Measurements from ENCODE around the gene SLC2A2. TPM values are rescaled to one million over a fixed set of nuclear protein-coding genes. Genes with fewer than 3 reads are reported as not detected.

SLC2A2 gene
- total RNA-seq, 1 experiment from 2014 or later: not detected

DNA sequence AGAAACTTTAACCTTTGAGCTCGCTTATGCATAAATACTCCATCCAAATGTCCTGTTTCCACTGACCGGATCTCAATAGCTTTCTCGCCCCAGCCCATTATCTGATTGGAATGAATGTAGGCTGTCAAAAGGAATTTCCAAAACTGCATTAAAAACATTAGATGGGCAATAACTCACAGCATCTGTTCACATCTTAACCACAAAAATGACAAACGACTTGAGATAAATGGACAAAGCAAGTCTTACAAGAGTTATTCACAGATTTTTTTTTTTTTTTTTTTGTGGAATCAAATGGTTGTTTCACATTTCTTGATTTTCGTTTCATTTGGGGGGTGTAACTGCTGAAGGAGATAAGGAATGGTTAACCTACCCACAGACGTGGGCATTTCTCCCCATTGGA lies 39.7 kb upstream of the SLC2A2 start:
- ATAC-seq (no peak), DNase-seq (ENCODE audit: low spot score) (no peak)
- H3K36me3 Mint-ChIP-seq: peaks cover 41% of the 10 kb centered on the region
- peaks cover 19% of the 10 kb centered on the region for H3K4me1 Mint-ChIP-seq
- POLR2A ChIA-PET: no interaction called here
- no peak overlapping the region for H3K27ac Mint-ChIP-seq
- no peak for TF ChIP-seq KAT7 (CRISPR knock-in tag; IDR thresholded peaks at IDR 0.05; ENCODE audit: borderline replicate concordance)
- TF ChIP-seq JAZF1 (CRISPR knock-in tag; IDR thresholded peaks at IDR 0.05): no peak
- TF ChIP-seq, protein P1, sequence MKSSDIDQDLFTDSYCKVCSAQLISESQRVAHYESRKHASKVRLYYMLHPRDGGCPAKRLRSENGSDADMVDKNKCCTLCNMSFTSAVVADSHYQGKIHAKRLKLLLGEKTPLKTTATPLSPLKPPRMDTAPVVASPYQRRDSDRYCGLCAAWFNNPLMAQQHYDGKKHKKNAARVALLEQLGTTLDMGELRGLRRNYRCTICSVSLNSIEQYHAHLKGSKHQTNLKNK (CRISPR knock-in tag; IDR thresholded peaks at IDR 0.05): no peak
- TF ChIP-seq, protein P2, sequence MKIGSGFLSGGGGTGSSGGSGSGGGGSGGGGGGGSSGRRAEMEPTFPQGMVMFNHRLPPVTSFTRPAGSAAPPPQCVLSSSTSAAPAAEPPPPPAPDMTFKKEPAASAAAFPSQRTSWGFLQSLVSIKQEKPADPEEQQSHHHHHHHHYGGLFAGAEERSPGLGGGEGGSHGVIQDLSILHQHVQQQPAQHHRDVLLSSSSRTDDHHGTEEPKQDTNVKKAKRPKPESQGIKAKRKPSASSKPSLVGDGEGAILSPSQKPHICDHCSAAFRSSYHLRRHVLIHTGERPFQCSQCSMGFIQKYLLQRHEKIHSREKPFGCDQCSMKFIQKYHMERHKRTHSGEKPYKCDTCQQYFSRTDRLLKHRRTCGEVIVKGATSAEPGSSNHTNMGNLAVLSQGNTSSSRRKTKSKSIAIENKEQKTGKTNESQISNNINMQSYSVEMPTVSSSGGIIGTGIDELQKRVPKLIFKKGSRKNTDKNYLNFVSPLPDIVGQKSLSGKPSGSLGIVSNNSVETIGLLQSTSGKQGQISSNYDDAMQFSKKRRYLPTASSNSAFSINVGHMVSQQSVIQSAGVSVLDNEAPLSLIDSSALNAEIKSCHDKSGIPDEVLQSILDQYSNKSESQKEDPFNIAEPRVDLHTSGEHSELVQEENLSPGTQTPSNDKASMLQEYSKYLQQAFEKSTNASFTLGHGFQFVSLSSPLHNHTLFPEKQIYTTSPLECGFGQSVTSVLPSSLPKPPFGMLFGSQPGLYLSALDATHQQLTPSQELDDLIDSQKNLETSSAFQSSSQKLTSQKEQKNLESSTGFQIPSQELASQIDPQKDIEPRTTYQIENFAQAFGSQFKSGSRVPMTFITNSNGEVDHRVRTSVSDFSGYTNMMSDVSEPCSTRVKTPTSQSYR (CRISPR knock-in tag; IDR thresholded peaks at IDR 0.05): no peak
- TF ChIP-seq IRF2 (CRISPR knock-in tag; IDR thresholded peaks at IDR 0.05; ENCODE audit: borderline replicate concordance, low read depth): no peak
- TF ChIP-seq ZNF671 (CRISPR knock-in tag; IDR thresholded peaks at IDR 0.05): no peak
- no peak for TF ChIP-seq CREB1 (CRISPR knock-in tag; IDR thresholded peaks at IDR 0.05)
- no peak for TF ChIP-seq MXD4 (CRISPR knock-in tag; IDR thresholded peaks at IDR 0.05; ENCODE audit: borderline replicate concordance)
- TF ChIP-seq, protein P3, sequence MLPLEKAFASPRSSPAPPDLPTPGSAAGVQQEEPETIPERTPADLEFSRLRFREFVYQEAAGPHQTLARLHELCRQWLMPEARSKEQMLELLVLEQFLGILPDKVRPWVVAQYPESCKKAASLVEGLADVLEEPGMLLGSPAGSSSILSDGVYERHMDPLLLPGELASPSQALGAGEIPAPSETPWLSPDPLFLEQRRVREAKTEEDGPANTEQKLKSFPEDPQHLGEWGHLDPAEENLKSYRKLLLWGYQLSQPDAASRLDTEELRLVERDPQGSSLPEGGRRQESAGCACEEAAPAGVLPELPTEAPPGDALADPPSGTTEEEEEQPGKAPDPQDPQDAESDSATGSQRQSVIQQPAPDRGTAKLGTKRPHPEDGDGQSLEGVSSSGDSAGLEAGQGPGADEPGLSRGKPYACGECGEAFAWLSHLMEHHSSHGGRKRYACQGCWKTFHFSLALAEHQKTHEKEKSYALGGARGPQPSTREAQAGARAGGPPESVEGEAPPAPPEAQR (CRISPR knock-in tag; IDR thresholded peaks at IDR 0.05): no peak
- TF ChIP-seq, protein P4, sequence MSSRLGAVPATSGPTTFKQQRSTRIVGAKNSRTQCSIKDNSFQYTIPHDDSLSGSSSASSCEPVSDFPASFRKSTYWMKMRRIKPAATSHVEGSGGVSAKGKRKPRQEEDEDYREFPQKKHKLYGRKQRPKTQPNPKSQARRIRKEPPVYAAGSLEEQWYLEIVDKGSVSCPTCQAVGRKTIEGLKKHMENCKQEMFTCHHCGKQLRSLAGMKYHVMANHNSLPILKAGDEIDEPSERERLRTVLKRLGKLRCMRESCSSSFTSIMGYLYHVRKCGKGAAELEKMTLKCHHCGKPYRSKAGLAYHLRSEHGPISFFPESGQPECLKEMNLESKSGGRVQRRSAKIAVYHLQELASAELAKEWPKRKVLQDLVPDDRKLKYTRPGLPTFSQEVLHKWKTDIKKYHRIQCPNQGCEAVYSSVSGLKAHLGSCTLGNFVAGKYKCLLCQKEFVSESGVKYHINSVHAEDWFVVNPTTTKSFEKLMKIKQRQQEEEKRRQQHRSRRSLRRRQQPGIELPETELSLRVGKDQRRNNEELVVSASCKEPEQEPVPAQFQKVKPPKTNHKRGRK (CRISPR knock-in tag; IDR thresholded peaks at IDR 0.05; ENCODE audit: borderline replicate concordance): no peak
- no peak for TF ChIP-seq ETV6 (CRISPR knock-in tag; IDR thresholded peaks at IDR 0.05)
- no peak for TF ChIP-seq ESRRA (CRISPR knock-in tag; IDR thresholded peaks at IDR 0.05; ENCODE audit: borderline replicate concordance)
- TF ChIP-seq ZNF121 (CRISPR knock-in tag; IDR thresholded peaks at IDR 0.05): no peak
- TF ChIP-seq ZNF232 (CRISPR knock-in tag; IDR thresholded peaks at IDR 0.05): no peak
- no peak for TF ChIP-seq CREM (CRISPR knock-in tag; IDR thresholded peaks at IDR 0.05)
- TF ChIP-seq, protein P5, sequence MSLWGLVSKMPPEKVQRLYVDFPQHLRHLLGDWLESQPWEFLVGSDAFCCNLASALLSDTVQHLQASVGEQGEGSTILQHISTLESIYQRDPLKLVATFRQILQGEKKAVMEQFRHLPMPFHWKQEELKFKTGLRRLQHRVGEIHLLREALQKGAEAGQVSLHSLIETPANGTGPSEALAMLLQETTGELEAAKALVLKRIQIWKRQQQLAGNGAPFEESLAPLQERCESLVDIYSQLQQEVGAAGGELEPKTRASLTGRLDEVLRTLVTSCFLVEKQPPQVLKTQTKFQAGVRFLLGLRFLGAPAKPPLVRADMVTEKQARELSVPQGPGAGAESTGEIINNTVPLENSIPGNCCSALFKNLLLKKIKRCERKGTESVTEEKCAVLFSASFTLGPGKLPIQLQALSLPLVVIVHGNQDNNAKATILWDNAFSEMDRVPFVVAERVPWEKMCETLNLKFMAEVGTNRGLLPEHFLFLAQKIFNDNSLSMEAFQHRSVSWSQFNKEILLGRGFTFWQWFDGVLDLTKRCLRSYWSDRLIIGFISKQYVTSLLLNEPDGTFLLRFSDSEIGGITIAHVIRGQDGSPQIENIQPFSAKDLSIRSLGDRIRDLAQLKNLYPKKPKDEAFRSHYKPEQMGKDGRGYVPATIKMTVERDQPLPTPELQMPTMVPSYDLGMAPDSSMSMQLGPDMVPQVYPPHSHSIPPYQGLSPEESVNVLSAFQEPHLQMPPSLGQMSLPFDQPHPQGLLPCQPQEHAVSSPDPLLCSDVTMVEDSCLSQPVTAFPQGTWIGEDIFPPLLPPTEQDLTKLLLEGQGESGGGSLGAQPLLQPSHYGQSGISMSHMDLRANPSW (CRISPR knock-in tag; conservative IDR thresholded peaks at IDR 0.05; ENCODE audit: low read depth): no peak
- TF ChIP-seq, protein P6, sequence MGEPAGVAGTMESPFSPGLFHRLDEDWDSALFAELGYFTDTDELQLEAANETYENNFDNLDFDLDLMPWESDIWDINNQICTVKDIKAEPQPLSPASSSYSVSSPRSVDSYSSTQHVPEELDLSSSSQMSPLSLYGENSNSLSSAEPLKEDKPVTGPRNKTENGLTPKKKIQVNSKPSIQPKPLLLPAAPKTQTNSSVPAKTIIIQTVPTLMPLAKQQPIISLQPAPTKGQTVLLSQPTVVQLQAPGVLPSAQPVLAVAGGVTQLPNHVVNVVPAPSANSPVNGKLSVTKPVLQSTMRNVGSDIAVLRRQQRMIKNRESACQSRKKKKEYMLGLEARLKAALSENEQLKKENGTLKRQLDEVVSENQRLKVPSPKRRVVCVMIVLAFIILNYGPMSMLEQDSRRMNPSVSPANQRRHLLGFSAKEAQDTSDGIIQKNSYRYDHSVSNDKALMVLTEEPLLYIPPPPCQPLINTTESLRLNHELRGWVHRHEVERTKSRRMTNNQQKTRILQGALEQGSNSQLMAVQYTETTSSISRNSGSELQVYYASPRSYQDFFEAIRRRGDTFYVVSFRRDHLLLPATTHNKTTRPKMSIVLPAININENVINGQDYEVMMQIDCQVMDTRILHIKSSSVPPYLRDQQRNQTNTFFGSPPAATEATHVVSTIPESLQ (CRISPR knock-in tag; IDR thresholded peaks at IDR 0.05): no peak
- no peak for TF ChIP-seq RELA (CRISPR knock-in tag; IDR thresholded peaks at IDR 0.05; ENCODE audit: borderline replicate concordance)
- CTCF ChIA-PET: no interaction called here
- H3K4me3 Mint-ChIP-seq: no peak overlapping the region
- no peaks in the 10 kb centered on the region for H3K27me3 Mint-ChIP-seq (ENCODE audit: low read depth)
- no peaks in the 10 kb centered on the region for H3K9me3 Mint-ChIP-seq
